Measurements from ENCODE around the gene NPPA. TPM values are rescaled to one million over a fixed set of nuclear protein-coding genes. Genes with fewer than 3 reads are reported as not detected.

Gene NPPA
- total and polyA plus RNA-seq, 8 donors, result 0.51 to 2.7 (median 1.2) TPM

GRCh38 chr1:11838349-11839272 lies 9.0 kb downstream of the NPPA start:
- Histone ChIP-seq H3K9me3 (no peaks in the 10 kb centered on the region), H3K4me3 (no peak overlapping the region), H3K36me3 (peaks cover 0 to 95% of the 10 kb centered on the region in 2 donors), H3K4me1 (peaks cover 0 to 26% of the 10 kb centered on the region in 2 donors), H3K27ac (no peak overlapping the region), H3K27me3 (no peaks in the 10 kb centered on the region)
- peak; percentile 90 for ATAC-seq
- DNase-seq, result peak; percentile 43 to 94 (median 76)
- intact Hi-C loops (cut with DNase I), result loop anchor here in 1 of 2 donors (5.0 kb wide), 1 partner anchor 54 kb away; no protein-coding TSS in a partner anchor
- TF ChIP-seq CTCF (IDR thresholded peaks at IDR 0.05), result peak; percentile 90 to 94

- intact Hi-C loops (cut with DNase I), result loop anchor here in 1 of 2 donors (5.0 kb wide), 1 partner anchor 54 kb away; no protein-coding TSS in a partner anchor
- ATAC-seq, result peak; percentile 8
- no peak for TF ChIP-seq CTCF (IDR thresholded peaks at IDR 0.05)
Measured at GRCh38 chr1:11837767-11838348, 9.7 kb downstream of the NPPA start.

GRCh38 chr1:11836955-11837766 lies 10.4 kb downstream of the NPPA start:
- Histone ChIP-seq H3K27ac (no peak overlapping the region), H3K4me3 (no peak overlapping the region), H3K9me3 (no peaks in the 10 kb centered on the region), H3K36me3 (peaks cover 0 to 100% of the 10 kb centered on the region in 2 donors), H3K4me1 (peaks cover 0 to 12% of the 10 kb centered on the region in 2 donors), H3K27me3 (no peaks in the 10 kb centered on the region)
- DNase-seq (no peak), ATAC-seq (no peak)
- TF ChIP-seq CTCF (IDR thresholded peaks at IDR 0.05), result no peak
- intact Hi-C loops (cut with DNase I), result loop anchor here in 1 of 2 donors (5.0 kb wide), 1 partner anchor 55 kb away; no protein-coding TSS in a partner anchor

More at GRCh38 chr1:11837767-11838348, 9.7 kb downstream of the NPPA start:
- Histone ChIP-seq H3K9me3 (no peaks in the 10 kb centered on the region), H3K4me3 (no peak overlapping the region), H3K36me3 (peaks cover 0 to 100% of the 10 kb centered on the region in 2 donors), H3K4me1 (peaks cover 0 to 19% of the 10 kb centered on the region in 2 donors), H3K27ac (no peak overlapping the region), H3K27me3 (no peaks in the 10 kb centered on the region)
- no peak for DNase-seq

- DNase-seq (no peak), ATAC-seq (no peak)
- H3K27ac ChIP-seq, result no peak overlapping the region
- no peak overlapping the region for H3K4me3 ChIP-seq
- H3K36me3 ChIP-seq, result peaks cover 0 to 99% of the 10 kb centered on the region in 2 donors
- TF ChIP-seq CTCF (IDR thresholded peaks at IDR 0.05), result no peak
- H3K27me3 ChIP-seq, result no peaks in the 10 kb centered on the region
- H3K9me3 ChIP-seq, result no peaks in the 10 kb centered on the region
- intact Hi-C loops (cut with DNase I), result loop anchor here in 1 of 2 donors (5.0 kb wide), 1 partner anchor 57 kb away; no protein-coding TSS in a partner anchor
- H3K4me1 ChIP-seq, result no peaks in the 10 kb centered on the region
Measured at GRCh38 chr1:11835441-11836225, 11.9 kb downstream of the NPPA start.

Measured in left lung (tissue), 10 donors.